ENCODE measurements around the gene PTBP3. TPM values are rescaled to one million over a fixed set of nuclear protein-coding genes. Genes with fewer than 3 reads are reported as not detected.

PTBP3 gene
- total and polyA plus RNA-seq, 2 of the 13 experiments (the other 11 are each of a cell fraction or from before 2014, with no cell fraction given) = 52.8 to 61.1 TPM

- no peak for TF ChIP-seq ZNF280B (CRISPR knock-in tag; IDR thresholded peaks at IDR 0.05; ENCODE audit: borderline replicate concordance)
- no peak for TF ChIP-seq EHMT2 (IDR thresholded peaks at IDR 0.05; ENCODE audit: borderline replicate concordance, low read depth, low read length)
- TF ChIP-seq ZHX2 (IDR thresholded peaks at IDR 0.05; ENCODE audit: low read depth) = peak; percentile 18; the same call in 1 of the 2 replicates
- TF ChIP-seq ZHX2 (CRISPR knock-in tag; IDR thresholded peaks at IDR 0.05; ENCODE audit: borderline replicate concordance) = no peak
- TF ChIP-seq MTA1 (CRISPR knock-in tag; IDR thresholded peaks at IDR 0.05; ENCODE audit: borderline replicate concordance) = no peak; the same call in 1 of the 2 replicates
- no peak for TF ChIP-seq ZNF253 (CRISPR knock-in tag; IDR thresholded peaks at IDR 0.05; ENCODE audit: borderline replicate concordance)
- no peak for TF ChIP-seq PLRG1 (conservative IDR thresholded peaks at IDR 0.05)
- TF ChIP-seq BATF2 (CRISPR knock-in tag; IDR thresholded peaks at IDR 0.05) = no peak
- no peak; the same call in 1 of the 2 replicates for TF ChIP-seq PRMT3 (CRISPR knock-in tag; IDR thresholded peaks at IDR 0.05; ENCODE audit: borderline replicate concordance, low read depth)
- 0 out of 2 replicates have a peak, but pooled peaks have one; percentile 54 for TF ChIP-seq ZNF674 (CRISPR knock-in tag; IDR thresholded peaks at IDR 0.05; ENCODE audit: low read depth)
- TF ChIP-seq KLF11 (CRISPR knock-in tag; IDR thresholded peaks at IDR 0.05) = no peak
- 0 out of 2 replicates have a peak, but pooled peaks have one; percentile 58 for TF ChIP-seq MIER3 (CRISPR knock-in tag; IDR thresholded peaks at IDR 0.05; ENCODE audit: borderline replicate concordance)
- TF ChIP-seq ZNF703 (CRISPR knock-in tag; IDR thresholded peaks at IDR 0.05; ENCODE audit: borderline replicate concordance) = no peak
- TF ChIP-seq E2F5 (CRISPR knock-in tag; conservative IDR thresholded peaks at IDR 0.05) = no peak
- no peak for TF ChIP-seq RARG (CRISPR knock-in tag; IDR thresholded peaks at IDR 0.05; ENCODE audit: low read depth)
- peak; percentile 11; the same call in 1 of the 2 replicates for TF ChIP-seq FOXC1 (CRISPR knock-in tag; IDR thresholded peaks at IDR 0.05; ENCODE audit: borderline replicate concordance)
- no peak for TF ChIP-seq ARHGAP35 (CRISPR knock-in tag; IDR thresholded peaks at IDR 0.05; ENCODE audit: borderline replicate concordance)
- no peak; the same call in 1 of the 2 replicates for TF ChIP-seq EED (CRISPR knock-in tag; IDR thresholded peaks at IDR 0.05)
- peak; percentile 81 for TF ChIP-seq IRF2 (CRISPR knock-in tag; IDR thresholded peaks at IDR 0.05)
- TF ChIP-seq CBX1 (IDR thresholded peaks at IDR 0.05; ENCODE audit: low read depth) = peak; percentile 44
Measured at GRCh38 chr9:112379177-112380101, 46.0 kb upstream of the PTBP3 start (continued).
